Esophagus muscularis mucosa (tissue), 3 donors: Measurements from ENCODE around the gene SLC6A18.

Experiments used
- CTCF ChIP-seq, 3 experiments: fragments of 200-600 bp in 2 of 3; fragments of 450-650 bp in 1 of 3; sonication (generic) in 2 of 3; IDR thresholded peaks; one replicate each; pipeline ENCODE4 v1.5.1; 2017 to 2019; ENCODE audit warnings: antibody characterized with exemption in 3 of 3, mild to moderate bottlenecking in 2 of 3, moderate library complexity in 1 of 3
- POLR2A ChIP-seq: fragments of 450-650 bp; IDR thresholded peaks from one replicate; pipeline ENCODE4 v1.6.1; 2017; ENCODE audit warnings: antibody characterized with exemption, moderate library complexity, mild to moderate bottlenecking, low read depth

DNA sequence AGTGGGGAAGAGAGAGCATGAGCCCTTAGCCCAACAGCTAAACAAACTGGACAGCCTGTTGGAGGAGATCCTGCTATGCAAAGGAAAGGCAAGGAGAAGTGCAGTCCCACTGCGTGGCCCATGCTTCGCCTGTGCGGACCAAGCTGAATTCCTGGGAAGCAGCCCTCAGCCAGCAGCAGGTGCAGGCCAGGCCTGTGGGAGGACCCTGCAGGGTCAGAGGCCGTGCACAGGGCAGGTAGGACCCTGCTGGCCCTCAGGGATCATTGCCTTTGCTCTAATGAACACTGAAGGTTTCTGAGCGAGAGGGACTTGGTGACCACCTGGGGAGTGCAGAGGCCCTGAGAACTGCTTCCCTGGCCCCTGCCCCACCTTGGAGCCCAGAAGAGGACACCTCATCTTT is 29.7 kb upstream of the SLC6A18 start:
- TF ChIP-seq POLR2A (no peak), CTCF (IDR thresholded peaks at IDR 0.05) (no peak)
